ENCODE results near the gene HLX. TPM values are rescaled to one million over a fixed set of nuclear protein-coding genes. Genes with fewer than 3 reads are reported as not detected.

Gene HLX, protein sequence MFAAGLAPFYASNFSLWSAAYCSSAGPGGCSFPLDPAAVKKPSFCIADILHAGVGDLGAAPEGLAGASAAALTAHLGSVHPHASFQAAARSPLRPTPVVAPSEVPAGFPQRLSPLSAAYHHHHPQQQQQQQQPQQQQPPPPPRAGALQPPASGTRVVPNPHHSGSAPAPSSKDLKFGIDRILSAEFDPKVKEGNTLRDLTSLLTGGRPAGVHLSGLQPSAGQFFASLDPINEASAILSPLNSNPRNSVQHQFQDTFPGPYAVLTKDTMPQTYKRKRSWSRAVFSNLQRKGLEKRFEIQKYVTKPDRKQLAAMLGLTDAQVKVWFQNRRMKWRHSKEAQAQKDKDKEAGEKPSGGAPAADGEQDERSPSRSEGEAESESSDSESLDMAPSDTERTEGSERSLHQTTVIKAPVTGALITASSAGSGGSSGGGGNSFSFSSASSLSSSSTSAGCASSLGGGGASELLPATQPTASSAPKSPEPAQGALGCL
- total RNA-seq = 7.4 TPM

DNA sequence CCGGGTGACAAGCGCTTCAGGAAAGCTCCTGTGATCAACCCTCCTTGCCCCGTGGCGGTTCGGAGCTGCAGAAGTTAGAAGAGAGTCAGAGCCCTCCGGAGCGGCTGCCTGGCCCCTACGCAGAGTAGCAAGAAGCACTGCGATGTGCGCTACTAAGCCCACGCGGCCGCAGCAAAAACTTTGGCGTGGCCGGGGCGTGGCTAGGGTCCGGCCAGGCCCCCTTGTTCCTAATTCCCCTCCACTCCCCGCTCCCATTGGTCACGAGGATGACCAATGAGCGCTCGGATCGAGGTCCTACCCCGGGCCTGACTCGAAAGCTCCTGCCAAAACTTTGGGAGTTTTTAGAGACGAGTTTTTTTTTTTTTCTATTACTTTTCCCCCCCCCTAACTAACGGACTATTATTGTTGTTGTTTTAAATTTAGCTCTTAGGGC, at the start of gene HLX:
Gene HLX, plus strand, starts transcription at position 368 of the 433 bp plus-strand sequence. CDS start 415 bp downstream, outside the sequence.
- peak in 1 of 2 donors; percentile 62 for TF ChIP-seq POLR2A (IDR thresholded peaks at IDR 0.05)
- TF ChIP-seq, protein P1, sequence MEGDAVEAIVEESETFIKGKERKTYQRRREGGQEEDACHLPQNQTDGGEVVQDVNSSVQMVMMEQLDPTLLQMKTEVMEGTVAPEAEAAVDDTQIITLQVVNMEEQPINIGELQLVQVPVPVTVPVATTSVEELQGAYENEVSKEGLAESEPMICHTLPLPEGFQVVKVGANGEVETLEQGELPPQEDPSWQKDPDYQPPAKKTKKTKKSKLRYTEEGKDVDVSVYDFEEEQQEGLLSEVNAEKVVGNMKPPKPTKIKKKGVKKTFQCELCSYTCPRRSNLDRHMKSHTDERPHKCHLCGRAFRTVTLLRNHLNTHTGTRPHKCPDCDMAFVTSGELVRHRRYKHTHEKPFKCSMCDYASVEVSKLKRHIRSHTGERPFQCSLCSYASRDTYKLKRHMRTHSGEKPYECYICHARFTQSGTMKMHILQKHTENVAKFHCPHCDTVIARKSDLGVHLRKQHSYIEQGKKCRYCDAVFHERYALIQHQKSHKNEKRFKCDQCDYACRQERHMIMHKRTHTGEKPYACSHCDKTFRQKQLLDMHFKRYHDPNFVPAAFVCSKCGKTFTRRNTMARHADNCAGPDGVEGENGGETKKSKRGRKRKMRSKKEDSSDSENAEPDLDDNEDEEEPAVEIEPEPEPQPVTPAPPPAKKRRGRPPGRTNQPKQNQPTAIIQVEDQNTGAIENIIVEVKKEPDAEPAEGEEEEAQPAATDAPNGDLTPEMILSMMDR (IDR thresholded peaks at IDR 0.05) = no peak
- TF ChIP-seq POLR2AphosphoS5 (IDR thresholded peaks at IDR 0.05; ENCODE audit: insufficient read depth in 1 of 2, low read depth in 1 of 2) = peak; percentile 74 to 83
- H3K4me3 ChIP-seq = peak within 1 kb of the TSS; percentile 68 to 93
- peak in 1 of 2 donors; percentile 95 for DNase-seq (ENCODE audit: extremely low spot score in 2 of 2)
- H3K27ac ChIP-seq = peak within 1 kb of the TSS; percentile 94
- peaks cover 41% of the 10 kb centered on the region for H3K4me1 ChIP-seq
- H3K36me3 ChIP-seq = peaks cover 0 to 11% of the 10 kb centered on the region in 2 donors
- H3K9me3 ChIP-seq = no peaks in the 10 kb centered on the region
- H3K27me3 ChIP-seq = no peaks in the 10 kb centered on the region
- intact Hi-C loops (cut with DNase I) = loop anchor here (10.0 kb wide), 1 partner anchor 64 kb away; no protein-coding TSS in a partner anchor

GRCh38 chr1:220833436-220833835, 45.8 kb upstream of the HLX start:
- H3K9me3 ChIP-seq = no peaks in the 10 kb centered on the region
- peaks cover 7% of the 10 kb centered on the region for H3K4me1 ChIP-seq
- H3K27me3 ChIP-seq = no peaks in the 10 kb centered on the region
- no peak for DNase-seq (ENCODE audit: extremely low spot score in 2 of 2)
- intact Hi-C loops (cut with DNase I) = no loop called here
- H3K4me3 ChIP-seq = no peak overlapping the region
- TF ChIP-seq POLR2A (IDR thresholded peaks at IDR 0.05) (no peak), POLR2AphosphoS5 (IDR thresholded peaks at IDR 0.05; ENCODE audit: insufficient read depth in 1 of 2, low read depth in 1 of 2) (no peak)
- TF ChIP-seq, protein P1 (IDR thresholded peaks at IDR 0.05) = no peak
- no peak overlapping the region for H3K27ac ChIP-seq
- H3K36me3 ChIP-seq = no peaks in the 10 kb centered on the region

- peaks cover 7% of the 10 kb centered on the region for H3K4me1 ChIP-seq
- DNase-seq (ENCODE audit: extremely low spot score in 2 of 2) = no peak
- no peaks in the 10 kb centered on the region for H3K27me3 ChIP-seq
- H3K4me3 ChIP-seq = no peak overlapping the region
- TF ChIP-seq POLR2AphosphoS5 (IDR thresholded peaks at IDR 0.05; ENCODE audit: insufficient read depth in 1 of 2, low read depth in 1 of 2) (no peak), POLR2A (IDR thresholded peaks at IDR 0.05) (no peak)
- TF ChIP-seq, protein P1 (IDR thresholded peaks at IDR 0.05) = no peak
- H3K9me3 ChIP-seq = no peaks in the 10 kb centered on the region
- no peaks in the 10 kb centered on the region for H3K36me3 ChIP-seq
- no peak overlapping the region for H3K27ac ChIP-seq
- intact Hi-C loops (cut with DNase I) = no loop called here
Measured at GRCh38 chr1:220834155-220834870, 44.9 kb upstream of the HLX start.

- H3K27ac ChIP-seq = no peak overlapping the region
- H3K36me3 ChIP-seq = no peaks in the 10 kb centered on the region
- H3K9me3 ChIP-seq = no peaks in the 10 kb centered on the region
- H3K4me1 ChIP-seq = no peaks in the 10 kb centered on the region
- no peaks in the 10 kb centered on the region for H3K27me3 ChIP-seq
- H3K4me3 ChIP-seq = no peak overlapping the region
- intact Hi-C loops (cut with DNase I) = no loop called here
- no peak for DNase-seq (ENCODE audit: extremely low spot score in 2 of 2)
- TF ChIP-seq POLR2A (IDR thresholded peaks at IDR 0.05) (no peak), POLR2AphosphoS5 (IDR thresholded peaks at IDR 0.05; ENCODE audit: insufficient read depth in 1 of 2, low read depth in 1 of 2) (no peak)
- TF ChIP-seq, protein P1 (IDR thresholded peaks at IDR 0.05) = no peak
Measured at GRCh38 chr1:220838578-220838977, 40.7 kb upstream of the HLX start.

Data from vagina (tissue), 2 donors.